Epidermal melanocyte (primary cell): ENCODE results near the gene ANKRD2.
A peak's percentile ranks its signal among the peaks of the same experiment; 100 is the strongest.

Experiments
- DNase-seq: peaks from one replicate; pipeline ENCODE4 v3.0.0; 2011; ENCODE audit warnings: low spot score; ENCODE audit not compliant: insufficient read length

The ANKRD2 gene

GRCh38 chr10:97596101-97597082, 23.8 kb downstream of the ANKRD2 start:
- DNase-seq, result no peak

DNA sequence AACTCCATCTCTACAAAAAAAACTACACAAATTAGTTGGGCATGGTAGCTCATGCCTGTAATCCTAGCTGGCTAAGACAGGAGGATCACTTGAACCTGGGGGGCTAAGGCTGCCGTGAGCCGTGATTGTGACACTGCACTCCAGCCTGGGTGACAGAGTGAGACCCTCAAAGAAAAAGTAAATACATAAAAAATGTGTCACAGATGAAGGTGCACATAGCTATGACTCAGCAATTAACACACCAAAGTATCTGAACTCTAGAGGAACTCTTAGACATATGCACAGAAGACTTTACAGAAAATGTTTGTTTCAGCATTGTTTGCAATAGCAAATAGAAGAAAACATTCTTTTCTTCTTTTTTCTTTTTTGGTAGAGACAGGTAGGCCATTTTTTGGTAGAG, 25.2 kb downstream of the ANKRD2 start:
- no peak for DNase-seq

DNA sequence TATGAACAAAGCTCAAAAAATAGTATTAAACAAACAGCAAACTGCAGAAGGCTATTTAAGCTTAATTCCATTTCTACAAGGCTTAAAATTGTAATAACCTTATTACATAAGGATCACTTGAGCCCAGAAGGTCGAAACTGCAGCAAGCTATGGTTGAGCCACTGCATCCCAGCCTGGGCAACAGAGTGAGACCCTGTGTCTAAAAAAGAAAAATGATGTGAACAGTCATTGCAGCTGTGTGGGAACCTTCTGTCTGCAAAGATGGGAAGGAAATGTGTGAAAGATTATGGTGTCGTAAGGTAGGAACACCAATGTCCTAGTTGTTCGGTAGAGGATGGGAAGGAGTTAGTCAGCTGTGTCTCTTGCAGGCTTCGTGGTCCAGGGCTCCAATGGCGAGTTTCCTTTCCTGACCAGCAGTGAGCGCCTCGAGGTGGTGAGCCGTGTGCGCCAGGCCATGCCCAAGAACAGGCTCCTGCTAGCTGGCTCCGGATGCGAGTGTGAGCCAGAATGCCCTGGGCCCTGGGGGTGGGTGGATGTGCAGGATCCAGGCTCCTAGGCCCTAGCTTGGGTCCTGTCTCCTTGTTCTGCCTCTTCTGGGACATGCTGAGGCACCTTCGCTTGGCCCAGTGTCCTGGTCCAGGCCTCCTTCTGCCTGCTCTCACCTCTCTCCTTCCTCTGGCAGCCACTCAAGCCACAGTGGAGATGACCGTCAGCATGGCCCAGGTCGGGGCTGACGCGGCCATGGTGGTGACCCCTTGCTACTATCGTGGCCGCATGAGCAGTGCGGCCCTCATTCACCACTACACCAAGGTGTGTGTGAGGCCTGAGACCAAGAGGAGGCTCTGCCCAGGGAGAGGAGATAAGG, 26.1 kb downstream of the ANKRD2 start:
- no peak for DNase-seq

GRCh38 chr10:97599272-97599619, 26.7 kb downstream of the ANKRD2 start:
- DNase-seq, result no peak

- DNase-seq, result no peak
These were observed 28.0 kb downstream of the ANKRD2 start for GRCh38 chr10:97600616-97601015.

GRCh38 chr10:97601268-97602215, 29.0 kb downstream of the ANKRD2 start:
- DNase-seq, result no peak

GRCh38 chr10:97607095-97607636, 34.6 kb downstream of the ANKRD2 start:
- no peak for DNase-seq

GRCh38 chr10:97608991-97609561, 36.5 kb downstream of the ANKRD2 start:
- no peak for DNase-seq

GRCh38 chr10:97611473-97611872, 38.9 kb downstream of the ANKRD2 start:
- DNase-seq, result no peak

DNA sequence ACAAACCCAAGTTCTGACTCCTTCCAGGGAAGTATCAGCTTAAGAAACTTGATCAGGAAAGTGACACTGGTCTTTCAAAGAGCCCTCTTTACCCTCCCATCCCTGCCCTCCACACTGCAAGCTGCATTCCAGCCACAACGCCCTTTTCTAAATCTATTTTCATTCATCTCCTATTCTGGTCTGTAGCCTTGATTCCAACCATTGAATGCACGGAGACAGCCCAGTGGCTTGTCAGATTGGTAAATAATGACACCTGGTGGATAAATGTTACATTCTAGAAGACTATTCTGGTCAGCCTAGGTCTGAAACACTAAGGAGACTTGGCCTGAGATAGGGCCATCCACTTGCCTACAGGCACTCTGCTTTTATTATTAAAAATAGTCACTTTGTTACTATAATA, 39.8 kb downstream of the ANKRD2 start:
- no peak for DNase-seq

DNA sequence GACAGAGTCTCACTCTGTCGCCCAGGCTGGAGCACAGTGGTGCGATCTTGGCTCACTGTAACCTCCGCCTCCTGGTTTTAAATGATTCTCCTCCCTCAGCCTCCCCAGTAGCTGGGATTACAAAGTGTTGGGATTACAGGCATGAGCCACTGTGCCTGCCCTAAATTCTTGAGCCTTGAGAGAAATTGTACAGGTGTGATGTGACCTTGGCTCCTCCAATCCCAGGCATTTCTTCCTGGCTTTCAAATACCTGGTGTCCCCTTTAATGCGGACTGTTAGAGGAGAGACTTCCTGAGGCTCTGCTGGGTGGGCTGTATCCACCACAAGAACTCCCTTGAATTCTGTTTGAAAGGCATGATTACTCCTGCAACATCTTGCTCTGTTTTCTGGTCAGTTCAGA, 45.7 kb downstream of the ANKRD2 start:
- no peak for DNase-seq

GRCh38 chr10:97618733-97619132, 46.2 kb downstream of the ANKRD2 start:
- no peak for DNase-seq

DNA sequence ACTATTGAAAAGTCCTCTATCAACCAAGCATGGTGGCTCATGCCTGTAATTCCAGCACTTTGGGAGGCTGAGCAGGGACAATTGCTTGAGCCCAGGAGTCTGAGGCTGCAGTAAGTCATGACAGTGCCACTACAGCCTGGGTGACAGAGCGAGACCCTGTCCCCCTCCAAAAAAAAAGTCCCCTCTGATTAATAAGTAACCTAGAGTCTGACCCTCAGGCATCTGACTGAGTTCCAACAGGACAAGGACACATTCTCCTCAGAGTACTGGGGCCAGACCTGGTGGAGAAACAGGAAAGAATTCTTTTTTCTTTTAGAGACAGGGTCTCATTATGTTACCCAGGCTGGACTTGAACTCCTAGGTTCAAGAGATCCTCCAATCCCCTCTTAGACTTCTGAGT, 50.7 kb downstream of the ANKRD2 start:
- DNase-seq, result no peak

DNA sequence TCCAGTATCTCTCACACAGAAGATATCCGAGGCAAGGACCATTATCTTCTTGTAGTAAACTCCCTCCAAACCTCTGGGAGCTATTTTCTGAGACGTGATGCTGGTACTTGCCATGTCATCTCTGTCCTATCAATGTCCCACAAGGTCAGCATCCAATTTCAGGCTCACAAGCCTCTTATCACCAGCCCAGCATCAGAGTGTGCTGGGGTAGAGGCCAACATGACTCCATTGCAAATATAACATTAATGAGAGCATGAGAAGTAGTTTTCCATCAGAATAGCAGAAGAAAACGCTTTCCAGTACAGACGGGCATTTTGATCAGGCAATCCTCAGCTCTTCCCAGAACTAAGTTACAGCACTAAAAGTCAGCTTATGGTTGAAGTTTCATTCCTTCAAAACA, 55.2 kb downstream of the ANKRD2 start:
- no peak for DNase-seq

DNA sequence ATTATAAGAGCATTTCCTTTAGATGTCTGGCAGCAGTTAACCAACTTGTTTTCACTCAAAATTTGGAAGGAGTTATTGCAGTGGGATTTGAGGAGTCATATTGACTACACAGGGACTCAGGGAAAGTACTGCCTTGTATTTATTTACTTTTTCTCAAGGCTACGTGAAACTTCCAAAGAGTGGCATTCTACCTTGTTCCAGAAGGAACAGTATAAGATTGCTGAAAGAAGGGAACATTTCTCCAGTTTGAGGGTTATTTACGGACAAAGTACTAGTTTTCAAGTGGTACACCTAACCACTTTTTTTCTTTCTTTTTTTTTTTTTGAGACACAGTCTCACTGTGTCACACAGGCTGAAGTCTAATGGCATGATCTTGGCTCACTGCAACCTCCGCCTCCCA, 55.6 kb downstream of the ANKRD2 start:
- DNase-seq, result no peak

DNA sequence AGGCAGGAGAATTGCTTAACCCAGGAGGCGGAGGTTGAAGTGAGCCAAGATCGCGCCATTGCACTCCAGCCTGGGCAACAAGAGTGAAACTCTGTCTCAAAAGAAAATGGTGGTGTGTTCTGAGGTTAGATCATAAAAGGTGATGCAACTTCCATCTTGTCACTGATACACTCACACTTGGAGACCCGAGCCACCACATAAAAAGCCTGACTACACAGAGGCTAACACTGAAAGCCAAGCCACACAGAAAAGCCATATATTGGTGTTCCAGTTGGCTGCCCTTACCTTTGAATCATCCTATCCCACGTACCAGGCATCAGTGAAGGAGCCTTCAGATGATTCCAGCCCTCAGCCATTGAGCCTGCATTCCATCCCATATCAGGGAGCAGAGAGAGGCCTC, 56.7 kb downstream of the ANKRD2 start:
- no peak for DNase-seq

GRCh38 chr10:97631098-97631497, 58.5 kb downstream of the ANKRD2 start:
- DNase-seq, result no peak

DNA sequence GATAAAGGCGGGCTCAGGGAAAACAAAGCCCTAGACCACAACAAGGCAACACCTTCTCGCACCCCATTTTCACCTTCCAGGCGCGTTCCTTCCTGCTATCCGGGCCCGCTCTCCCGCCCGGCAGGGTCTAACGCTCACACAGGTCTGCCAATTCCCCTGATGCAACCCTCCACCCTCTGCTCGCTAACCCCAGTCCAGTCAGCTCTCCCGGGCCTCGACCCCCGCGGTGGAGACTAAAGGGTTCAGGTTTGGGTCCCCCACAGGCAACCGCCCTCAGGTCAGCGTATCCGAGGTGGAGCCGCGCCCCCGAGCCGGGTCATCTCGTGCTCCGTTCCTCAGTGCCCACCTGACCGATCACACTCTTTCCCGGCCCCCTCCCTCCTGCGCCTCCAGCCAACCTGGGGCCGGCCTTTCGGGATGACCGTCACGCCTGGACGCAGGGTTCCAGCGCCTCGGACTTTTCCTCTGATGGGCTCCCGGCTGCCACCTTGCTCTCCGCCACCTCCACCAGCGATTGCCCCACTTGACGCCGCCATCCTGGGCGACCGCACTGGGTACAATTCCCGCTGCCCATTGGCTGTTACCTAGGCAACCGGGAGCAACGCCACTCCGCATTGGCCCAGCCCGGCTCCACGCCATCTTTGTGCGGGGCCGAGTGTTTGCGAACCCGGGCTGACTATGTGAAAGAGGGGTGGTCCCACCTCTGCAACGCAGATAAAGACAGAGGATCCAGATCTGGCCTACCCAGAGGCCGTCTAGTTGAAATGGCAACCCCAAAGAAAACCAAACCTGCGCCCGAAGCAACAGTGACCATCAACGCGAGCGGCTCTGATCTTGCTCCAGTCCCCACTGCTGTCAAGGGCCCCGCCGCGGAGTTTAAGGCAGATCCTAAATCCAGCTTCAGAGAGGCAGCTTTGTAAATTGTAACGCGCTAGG, 60.6 kb downstream of the ANKRD2 start, which contains the start of gene MORN4:
Gene MORN4, minus strand, starts transcription at position 552 of the 936 bp plus-strand sequence. CDS start 13,847 bp downstream, outside the sequence.
- DNase-seq, result peak; percentile 86
